Calu3 (cell line): ENCODE measurements around the gene PCDHA13. TPM values are rescaled to one million over a fixed set of nuclear protein-coding genes. Genes with fewer than 3 reads are reported as not detected.
A peak's percentile ranks its signal among the peaks of the same experiment; 100 is the strongest.

Experiments used
- BruUV-seq: library from RNA; stranded (reverse); fragments of 400-500 nt; replicated peaks from 2 replicates; lab custom pipeline; 2021; lab: Mats Ljungman, UMichigan
- CTCF ChIA-PET: fragments of 300-600 bp; sonication (Branson Sonifier 250); formaldehyde crosslinking; loops from one replicate; lab custom pipeline; 2022; ENCODE audit warnings: antibody characterized with exemption; lab: Charles Lee
- DNase-seq: peaks from one replicate; pipeline ENCODE4 v3.0.0; 2022
- H3K27ac Mint-ChIP-seq: one replicate; pipeline ENCODE4 v1.8.0; 2022; ENCODE audit warnings: mixed read lengths; ENCODE audit not compliant: unreplicated experiment
- H3K27me3 Mint-ChIP-seq: one replicate; pipeline ENCODE4 v1.8.0; 2022; ENCODE audit warnings: mixed read lengths; ENCODE audit not compliant: unreplicated experiment
- H3K36me3 Mint-ChIP-seq: one replicate; pipeline ENCODE4 v1.8.0; 2022; ENCODE audit warnings: mild to moderate bottlenecking, moderate library complexity, mixed read lengths; ENCODE audit not compliant: insufficient read depth, unreplicated experiment
- H3K4me1 Mint-ChIP-seq: one replicate; pipeline ENCODE4 v1.8.0; 2022; ENCODE audit warnings: mild to moderate bottlenecking, low read depth, mixed read lengths; ENCODE audit not compliant: unreplicated experiment
- H3K4me3 Mint-ChIP-seq: one replicate; pipeline ENCODE4 v1.8.0; 2022; ENCODE audit warnings: mild to moderate bottlenecking, low read depth, moderate library complexity, mixed read lengths; ENCODE audit not compliant: unreplicated experiment
- H3K9me3 Mint-ChIP-seq: one replicate; pipeline ENCODE4 v1.8.0; 2022; ENCODE audit warnings: low read depth, mixed read lengths; ENCODE audit not compliant: unreplicated experiment
- CTCF ChIP-seq: fragments of 200-600 bp; IDR thresholded peaks from one replicate; pipeline ENCODE4 v1.8.0; 2022; ENCODE audit warnings: antibody characterized with exemption; ENCODE audit not compliant: unreplicated experiment
- intact Hi-C: fragments of 100-400 bp; cut with micrococcal nuclease; formaldehyde crosslinking; loops from one replicate; pipeline ENCODE4 v1.10.0; 2022; ENCODE audit not compliant: unreplicated experiment
- total RNA-seq: library from RNA; stranded (reverse); gene quantifications from 2 replicates; pipeline ENCODE4 v1.2.3, GENCODE V29; 2022

PCDHA13 gene
- total RNA-seq, 1 experiment from 2014 or later = 2.0 TPM

- no peaks in the 10 kb centered on the region for H3K4me1 Mint-ChIP-seq
- no TSS peak for BruUV-seq
- no peaks in the 10 kb centered on the region for H3K9me3 Mint-ChIP-seq
- no peak within 1 kb of the TSS for H3K27ac Mint-ChIP-seq
- peaks cover 16% of the 10 kb centered on the region for H3K36me3 Mint-ChIP-seq
- H3K4me3 Mint-ChIP-seq = peak within 1 kb of the TSS; percentile 76
- no peaks in the 10 kb centered on the region for H3K27me3 Mint-ChIP-seq
- intact Hi-C loops = loop anchor here (1.0 to 2.0 kb wide), 2 partner anchors 43 to 114 kb away; partner anchors contain the start of gene PCDHA13
- peak; percentile 17 for DNase-seq
- no peak for TF ChIP-seq CTCF
- CTCF ChIA-PET = interaction anchor here (2.7 kb wide), 1 partner anchor 115 kb away, joined by 33 read pairs; no protein-coding TSS in a partner anchor
These were observed 44.0 kb downstream of the PCDHA13 start, which contains the start of gene PCDHAC1 for GRCh38 chr5:140925806-140926442. Gene PCDHAC1, plus strand, starts transcription at chr5:140926299. Its CDS starts 594 bp downstream, at chr5:140926893.

- peak; percentile 31 for TF ChIP-seq CTCF
- Mint-ChIP-seq H3K27ac (no peak overlapping the region), H3K4me1 (no peaks in the 10 kb centered on the region), H3K4me3 (peak overlapping the region; percentile 76), H3K36me3 (peaks cover 16% of the 10 kb centered on the region), H3K27me3 (no peaks in the 10 kb centered on the region), H3K9me3 (no peaks in the 10 kb centered on the region)
- intact Hi-C loops = loop anchor here (1.0 to 2.0 kb wide), 2 partner anchors 44 to 114 kb away; partner anchors contain the start of gene PCDHA13
- DNase-seq = peak; percentile 76
- CTCF ChIA-PET = interaction anchor here (1.2 to 2.7 kb wide), 2 partner anchors 77 to 114 kb away, joined by 5 to 33 read pairs; no protein-coding TSS in a partner anchor
- no TSS peak for BruUV-seq
These were observed 44.7 kb downstream of the PCDHA13 start for GRCh38 chr5:140926443-140927227.

- CTCF ChIA-PET = interaction anchor here (1.2 to 2.7 kb wide), 2 partner anchors 77 to 113 kb away, joined by 5 to 33 read pairs; no protein-coding TSS in a partner anchor
- BruUV-seq = no TSS peak
- peak overlapping the region; percentile 76 for H3K4me3 Mint-ChIP-seq
- no peaks in the 10 kb centered on the region for H3K9me3 Mint-ChIP-seq
- peak; percentile 15 for DNase-seq
- H3K4me1 Mint-ChIP-seq = no peaks in the 10 kb centered on the region
- no peak for TF ChIP-seq CTCF
- H3K27me3 Mint-ChIP-seq = no peaks in the 10 kb centered on the region
- no peak overlapping the region for H3K27ac Mint-ChIP-seq
- H3K36me3 Mint-ChIP-seq = peaks cover 16% of the 10 kb centered on the region
- intact Hi-C loops = loop anchor here (2.0 kb wide), 1 partner anchor 44 kb away; the partner anchor contains the start of gene PCDHA13
These were observed 45.3 kb downstream of the PCDHA13 start for GRCh38 chr5:140927228-140927573.

Other genes with a start within 250 kb of the PCDHA13 start
- gene CD14, start 248.9 kb upstream of the PCDHA13 start, total RNA-seq = 0.73 and 1.1 TPM in 2 replicates
- gene TMCO6, start 242.7 kb upstream of the PCDHA13 start, total RNA-seq = 28.5 and 30.9 TPM in 2 replicates
- 71.3 and 71.4 TPM in 2 replicates for gene NDUFA2, start 234.5 kb upstream of the PCDHA13 start, total RNA-seq
- 115 and 130 TPM in 2 replicates for gene IK, start 234.3 kb upstream of the PCDHA13 start, total RNA-seq
- gene WDR55, start 217.2 kb upstream of the PCDHA13 start, total RNA-seq = 54.2 and 59.8 TPM in 2 replicates
- 2.8 and 2.9 TPM in 2 replicates for gene DND1, start 208.5 kb upstream of the PCDHA13 start, total RNA-seq
- gene HARS1, start 190.8 kb upstream of the PCDHA13 start, total RNA-seq = 75.8 and 79.9 TPM in 2 replicates
- gene HARS2, start 190.7 kb upstream of the PCDHA13 start, total RNA-seq = 45.1 TPM in 2 replicates
- 75.9 and 83.3 TPM in 2 replicates for gene ZMAT2, start 181.7 kb upstream of the PCDHA13 start, total RNA-seq
- gene PCDHA1, start 96.0 kb upstream of the PCDHA13 start, total RNA-seq = 0.73 and 0.83 TPM in 2 replicates
- gene PCDHA2, start 87.3 kb upstream of the PCDHA13 start, total RNA-seq = 0.12 and 0.19 TPM in 2 replicates
- gene PCDHA3, start 81.1 kb upstream of the PCDHA13 start, total RNA-seq = 0.10 and 0.31 TPM in 2 replicates
- gene PCDHA4, start 75.1 kb upstream of the PCDHA13 start, total RNA-seq = 4.8 and 5.8 TPM in 2 replicates
- 0.81 and 1.5 TPM in 2 replicates for gene PCDHA5, start 60.5 kb upstream of the PCDHA13 start, total RNA-seq
- gene PCDHA6, start 54.2 kb upstream of the PCDHA13 start, total RNA-seq = 0.66 and 1.2 TPM in 2 replicates
- gene PCDHA7, start 47.9 kb upstream of the PCDHA13 start, total RNA-seq = 0.95 and 1.2 TPM in 2 replicates
- 1.1 and 1.3 TPM in 2 replicates for gene PCDHA8, start 40.9 kb upstream of the PCDHA13 start, total RNA-seq
- 0.59 and 0.66 TPM in 2 replicates for gene PCDHA9, start 33.7 kb upstream of the PCDHA13 start, total RNA-seq
- gene PCDHA10, start 26.2 kb upstream of the PCDHA13 start, total RNA-seq = 0.78 and 0.91 TPM in 2 replicates
- 0.64 and 1.3 TPM in 2 replicates for gene PCDHA11, start 13.2 kb upstream of the PCDHA13 start, total RNA-seq
- gene PCDHA12, start 6.8 kb upstream of the PCDHA13 start, total RNA-seq = 0.64 and 0.78 TPM in 2 replicates
- gene PCDHAC1, start 44.2 kb downstream of the PCDHA13 start, total RNA-seq = 2.8 and 3.7 TPM in 2 replicates
- 12.6 and 17.1 TPM in 2 replicates for gene PCDHAC2, start 84.4 kb downstream of the PCDHA13 start, total RNA-seq
- gene PCDHB1, start 169.2 kb downstream of the PCDHA13 start, total RNA-seq = not detected in 2 replicates
- gene PCDHB2, start 212.5 kb downstream of the PCDHA13 start, total RNA-seq = 0.24 TPM in 1 of 2 replicates, not detected in the other
- gene PCDHB3, start 218.3 kb downstream of the PCDHA13 start, total RNA-seq = 0.09 and 0.10 TPM in 2 replicates
- not detected in 2 replicates for gene PCDHB4, start 239.7 kb downstream of the PCDHA13 start, total RNA-seq